H9 (cell line): ENCODE measurements around the gene LAMP5. TPM values are rescaled to one million over a fixed set of nuclear protein-coding genes. Genes with fewer than 3 reads are reported as not detected.

Experiments used
- DNase-seq: peaks from one replicate; pipeline ENCODE4 v3.0.0-alpha.2; 2017
- H2AFZ ChIP-seq: one replicate; pipeline ENCODE4 v1.6.1; 2013; ENCODE audit warnings: mild to moderate bottlenecking, low read length, control low read depth, moderate library complexity
- H2AK5ac ChIP-seq: 2 replicates; pipeline ENCODE4 v1.6.1; 2013; ENCODE audit warnings: low read length, control low read depth, mixed read lengths; ENCODE audit not compliant: insufficient read length
- H2BK120ac ChIP-seq: one replicate; pipeline ENCODE4 v1.6.1; 2013; ENCODE audit warnings: low read depth, mild to moderate bottlenecking, low read length, control low read depth, inconsistent platforms; ENCODE audit not compliant: poor library complexity, severe bottlenecking
- H2BK12ac ChIP-seq: 2 replicates; pipeline ENCODE4 v1.6.1; 2013; ENCODE audit warnings: low read length, control low read depth, mixed read lengths, low read depth; ENCODE audit not compliant: insufficient read length
- H2BK15ac ChIP-seq: 2 replicates; pipeline ENCODE4 v1.6.1; 2013; ENCODE audit warnings: low read depth, low read length, control low read depth
- H2BK20ac ChIP-seq: one replicate; pipeline ENCODE4 v1.6.1; 2013; ENCODE audit warnings: low read depth, mild to moderate bottlenecking, low read length, control low read depth, inconsistent platforms; ENCODE audit not compliant: poor library complexity, severe bottlenecking
- H2BK5ac ChIP-seq: 2 replicates; pipeline ENCODE4 v1.6.1; 2013; ENCODE audit warnings: low read length, control low read depth, mixed read lengths; ENCODE audit not compliant: insufficient read length
- H3K14ac ChIP-seq: 2 replicates; pipeline ENCODE4 v1.6.1; 2013; ENCODE audit warnings: low read length, control low read depth; ENCODE audit not compliant: insufficient read depth
- H3K18ac ChIP-seq: 2 replicates; pipeline ENCODE4 v1.6.1; 2013; ENCODE audit warnings: low read depth, mild to moderate bottlenecking, mixed read lengths, low read length, control low read depth; ENCODE audit not compliant: insufficient read length
- H3K23ac ChIP-seq: 2 replicates; pipeline ENCODE4 v1.6.1; 2013; ENCODE audit warnings: low read length, control low read depth, mixed read lengths, low read depth; ENCODE audit not compliant: insufficient read length
- H3K23me2 ChIP-seq: 2 replicates; pipeline ENCODE4 v1.6.1; 2013; ENCODE audit warnings: low read depth, mild to moderate bottlenecking, mixed read lengths, low read length, control low read depth; ENCODE audit not compliant: insufficient read length, poor library complexity, severe bottlenecking
- H3K27ac ChIP-seq: 2 replicates; pipeline ENCODE4 v1.5.1; 2013; ENCODE audit warnings: low read length, control low read depth, mixed read lengths, low read depth; ENCODE audit not compliant: insufficient read length
- H3K27me3 ChIP-seq: 2 replicates; pipeline ENCODE4 v1.6.1; 2013; ENCODE audit warnings: low read length, control low read depth, inconsistent platforms; ENCODE audit not compliant: insufficient read depth
- H3K4ac ChIP-seq: 2 replicates; pipeline ENCODE4 v1.6.1; 2013; ENCODE audit warnings: low read depth, mild to moderate bottlenecking, control low read depth, inconsistent platforms, low read length, moderate library complexity
- H3K4me1 ChIP-seq: 2 replicates; pipeline ENCODE4 v1.6.1; 2013; ENCODE audit warnings: low read length, control low read depth, inconsistent platforms; ENCODE audit not compliant: insufficient read depth
- H3K4me2 ChIP-seq: 2 replicates; pipeline ENCODE4 v1.6.1; 2013; ENCODE audit warnings: low read length, control low read depth, mixed read lengths; ENCODE audit not compliant: insufficient read length, insufficient read depth
- H3K56ac ChIP-seq: 2 replicates; pipeline ENCODE4 v1.6.1; 2013; ENCODE audit warnings: low read depth, mild to moderate bottlenecking, mixed read lengths, low read length, control low read depth; ENCODE audit not compliant: insufficient read length
- H3K79me1 ChIP-seq: 2 replicates; pipeline ENCODE4 v1.6.1; 2013; ENCODE audit warnings: low read depth, mild to moderate bottlenecking, moderate library complexity, low read length, control low read depth, inconsistent platforms; ENCODE audit not compliant: insufficient read depth, poor library complexity, severe bottlenecking
- H3K79me2 ChIP-seq: 2 replicates; pipeline ENCODE4 v1.6.1; 2013; ENCODE audit warnings: low read length, control low read depth, inconsistent platforms; ENCODE audit not compliant: insufficient read depth
- H3K9ac ChIP-seq: 2 replicates; pipeline ENCODE4 v1.6.1; 2013; ENCODE audit warnings: low read length, control low read depth, mixed read lengths; ENCODE audit not compliant: insufficient read length; ENCODE audit errors: extremely low read depth
- H3K9me3 ChIP-seq: one replicate; pipeline ENCODE4 v1.6.1; 2013; ENCODE audit warnings: low read depth, low read length, inconsistent platforms; ENCODE audit not compliant: control insufficient read depth
- H3T11ph ChIP-seq: one replicate; pipeline ENCODE4 v1.6.1; 2013; ENCODE audit warnings: mild to moderate bottlenecking, low read length, control low read depth, inconsistent platforms
- H4K20me1 ChIP-seq: one replicate; pipeline ENCODE4 v1.6.1; 2013; ENCODE audit not compliant: control insufficient read depth, insufficient read length, insufficient read depth
- H4K5ac ChIP-seq: 2 replicates; pipeline ENCODE4 v1.6.1; 2013; ENCODE audit warnings: low read depth, mild to moderate bottlenecking, mixed read lengths, low read length, control low read depth; ENCODE audit not compliant: insufficient read length
- H4K8ac ChIP-seq: replicated peaks from 2 replicates; pipeline ENCODE4 v1.6.1; 2013; ENCODE audit warnings: low read length, control low read depth, mixed read lengths, low read depth; ENCODE audit not compliant: insufficient read length
- H4K91ac ChIP-seq: 2 replicates; pipeline ENCODE4 v1.6.1; 2013; ENCODE audit warnings: low read depth, mild to moderate bottlenecking, moderate library complexity, mixed read lengths, low read length, control low read depth; ENCODE audit not compliant: insufficient read length
- H3K27ac Mint-ChIP-seq, 3 experiments: 2 replicates in 2 of 3; 3 replicates in 1 of 3; pipeline ENCODE4 v1.8.0; 2020 to 2021; ENCODE audit warnings: mixed read lengths in 3 of 3, mild to moderate bottlenecking in 1 of 3, moderate library complexity in 1 of 3
- H3K27me3 Mint-ChIP-seq: 2 replicates; pipeline ENCODE4 v1.8.0; 2021; ENCODE audit warnings: low read depth, mild to moderate bottlenecking, moderate library complexity, mixed read lengths
- H3K36me3 Mint-ChIP-seq, 3 experiments: 2 replicates in 2 of 3; 3 replicates in 1 of 3; pipeline ENCODE4 v1.8.0; 2020 to 2021; ENCODE audit warnings: low read depth in 3 of 3, mixed read lengths in 3 of 3; ENCODE audit not compliant: insufficient read depth in 1 of 3
- H3K4me1 Mint-ChIP-seq, 2 experiments: 2 replicates each; pipeline ENCODE4 v1.8.0; 2020; ENCODE audit warnings: mixed read lengths in 2 of 2
- H3K4me3 Mint-ChIP-seq, 2 experiments: 2 replicates in 1 of 2; 3 replicates in 1 of 2; pipeline ENCODE4 v1.8.0; 2020 to 2021; ENCODE audit warnings: mild to moderate bottlenecking in 2 of 2, mixed read lengths in 2 of 2, moderate library complexity in 1 of 2
- H3K9me3 Mint-ChIP-seq, 2 experiments: 2 replicates in 1 of 2; 3 replicates in 1 of 2; pipeline ENCODE4 v1.8.0; 2020; ENCODE audit warnings: mild to moderate bottlenecking in 2 of 2, mixed read lengths in 2 of 2, moderate library complexity in 1 of 2
- CTCF ChIP-seq: fragments of 200-600 bp; sonication (generic); conservative IDR thresholded peaks from 3 replicates; pipeline ENCODE4 v1.8.0; 2021; ENCODE audit warnings: antibody characterized with exemption, mild to moderate bottlenecking
- WGBS: extraction: QIAGEN DNeasy Blood & Tissue Kit; methylation state at CpG from one replicate; pipeline ENCODE4 v1.1.7; 2013; ENCODE audit warnings: missing lambda C conversion rate, low lambda C conversion rate, mixed read lengths; ENCODE audit not compliant: insufficient read length; ENCODE audit errors: extremely low coverage; 5-methylcytosine and 5-hydroxymethylcytosine counted together
- total RNA-seq: library from RNA; stranded (reverse); gene quantifications from 2 replicates; pipeline ENCODE4 v1.2.1, GENCODE V29; 2021

Gene LAMP5
- total RNA-seq, 1 experiment from 2014 or later, result 0.35 TPM

GRCh38 chr20:9577397-9577796 is 63.0 kb downstream of the LAMP5 start:
- Histone ChIP-seq H3K79me2 (no peaks in the 10 kb centered on the region), H3K9me3 (no peaks in the 10 kb centered on the region), H3K56ac (no peak overlapping the region), H3K27me3 (peaks cover 3% of the 10 kb centered on the region), H3K18ac (no peak overlapping the region), H3K9ac (no peak overlapping the region), H2BK15ac (no peak overlapping the region), H2BK12ac (no peak overlapping the region), H3K14ac (no peak overlapping the region), H3K4ac (no peak overlapping the region), H3K4me1 (peaks cover 27% of the 10 kb centered on the region; the same call in 1 of the 2 replicates), H3K23ac (no peak overlapping the region), H4K20me1 (no peaks in the 10 kb centered on the region), H4K5ac (no peak overlapping the region), H2BK5ac (no peak overlapping the region), H3K27ac (no peak overlapping the region), H3K79me1 (no peaks in the 10 kb centered on the region), H4K91ac (no peak overlapping the region), H2AK5ac (peak overlapping the region; percentile 44), H3T11ph (no peak overlapping the region), H2BK120ac (no peak overlapping the region), H3K23me2 (no peaks in the 10 kb centered on the region), H3K4me2 (no peak overlapping the region), H2AFZ (no peak overlapping the region), H4K8ac (no peak overlapping the region), H2BK20ac (no peak overlapping the region)
- H3K4me1 Mint-ChIP-seq, result peaks cover 44 to 48% of the 10 kb centered on the region in 2 experiments
- no peak for TF ChIP-seq CTCF
- H3K36me3 Mint-ChIP-seq, result peaks cover 0 to 2% (median 0%) of the 10 kb centered on the region in 3 experiments; a peak in 2 of 7 replicates
- peaks cover 47% of the 10 kb centered on the region for H3K27me3 Mint-ChIP-seq
- no peak overlapping the region for H3K4me3 Mint-ChIP-seq
- H3K27ac Mint-ChIP-seq, result peak overlapping the region in 1 of 3 experiments; percentile 79; a peak in 2 of 7 replicates
- no peaks in the 10 kb centered on the region; a peak in 1 of 5 replicates for H3K9me3 Mint-ChIP-seq
- WGBS, result no CpG with 5 or more reads among the region's 7 CpGs
- DNase-seq, result no peak
